Frontal cortex (tissue), 4 donors: ENCODE measurements around the gene MARCHF4. TPM values are rescaled to one million over a fixed set of nuclear protein-coding genes. Genes with fewer than 3 reads are reported as not detected.
"Not testable (repeated sequence)": the region's sequence is repeated elsewhere in the genome, so short reads cannot be mapped to it uniquely, and the experiment has no call there.

ENCODE experiments used
- DNase-seq, 2 donors: peaks; one replicate each; pipeline ENCODE4 v3.0.0; 2012; ENCODE audit warnings: low spot score in 2 of 2
- FAIRE-seq: peaks from 2 replicates; lab custom pipeline; 2012; peaks lifted over from hg19 to GRCh38; lab: Jason Lieb, UNC
- total RNA-seq: library from RNA; depleted of rRNA; stranded (reverse); fragments of >200 nt; gene quantifications from one replicate; pipeline ENCODE4 v1.2.3, GENCODE V29; 2014
- donor health status: control.
- donor health status: control.
- donor health status: control.

Gene MARCHF4
- total RNA-seq, 1 donor from 2014 or later = 8.2 TPM

DNA sequence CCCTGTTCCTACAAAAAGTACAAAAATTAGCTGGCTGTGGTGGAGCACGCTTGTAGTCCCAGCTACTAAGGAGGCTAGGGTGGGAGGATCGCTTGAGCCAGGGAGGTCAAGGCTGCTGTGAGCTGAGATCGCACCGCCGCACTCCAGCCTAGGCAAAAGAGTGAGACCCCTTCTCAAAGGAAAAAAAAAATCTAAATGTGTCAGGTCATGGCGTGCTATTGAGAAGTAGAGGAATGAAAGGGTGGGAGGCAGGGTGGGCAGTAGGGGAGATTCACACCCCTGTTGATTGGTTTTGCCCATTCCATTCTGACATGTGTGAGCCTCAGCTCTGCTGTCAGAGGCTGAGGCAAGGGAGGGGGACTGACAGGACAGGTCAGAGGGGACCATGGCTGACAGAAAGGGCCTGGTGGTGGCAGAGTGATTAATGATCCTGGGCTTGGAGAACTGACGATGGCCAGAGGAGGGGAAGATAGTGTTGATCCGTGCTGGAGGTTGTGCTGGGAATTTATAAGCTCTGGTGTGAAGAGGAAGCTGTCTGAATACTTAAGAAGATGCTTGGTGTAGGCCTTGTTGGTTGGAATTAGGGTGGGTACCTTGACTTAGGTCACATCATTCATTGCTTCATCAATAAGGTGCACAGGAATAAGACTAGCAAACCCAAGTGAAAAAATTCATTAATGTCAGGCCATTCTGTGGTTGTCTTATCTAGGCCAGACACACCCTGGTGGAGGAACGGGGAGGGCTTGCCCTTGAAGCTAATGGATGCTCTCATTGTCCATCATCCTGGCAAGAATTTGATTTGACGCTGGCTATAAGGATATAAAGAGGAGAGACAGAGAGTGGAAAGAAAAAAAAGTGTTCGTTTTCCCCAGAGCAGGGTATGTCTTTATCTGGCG is 20.9 kb upstream of the MARCHF4 start:
- DNase-seq (no peak), FAIRE-seq (no peak)

DNA sequence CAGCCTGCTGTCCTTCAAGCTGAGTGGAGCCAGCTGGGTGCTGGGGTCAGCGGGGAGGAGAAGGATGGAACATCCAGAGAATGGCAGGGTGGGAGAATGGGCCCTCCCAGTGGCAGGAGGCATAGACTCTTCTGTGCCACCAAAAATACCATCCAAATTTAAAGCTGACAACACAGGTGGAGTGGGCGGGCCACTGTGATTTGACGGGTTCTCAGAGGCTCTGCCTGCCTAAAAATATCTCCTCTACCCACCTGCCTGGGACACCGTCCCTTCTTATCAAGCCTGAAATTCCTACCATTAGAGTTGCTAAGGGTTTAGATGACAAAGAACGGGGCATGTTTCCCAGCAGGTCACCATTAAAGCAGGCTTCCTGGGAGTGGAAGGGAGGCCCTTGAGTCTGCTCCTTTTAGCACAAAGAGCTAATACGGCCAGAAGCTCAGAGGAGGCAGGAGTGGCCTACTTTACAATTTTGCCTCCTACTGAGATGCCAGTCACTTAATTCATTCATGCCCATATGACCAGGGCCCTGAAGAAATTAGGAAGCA is 19.8 kb upstream of the MARCHF4 start:
- DNase-seq (no peak), FAIRE-seq (no peak)

DNA sequence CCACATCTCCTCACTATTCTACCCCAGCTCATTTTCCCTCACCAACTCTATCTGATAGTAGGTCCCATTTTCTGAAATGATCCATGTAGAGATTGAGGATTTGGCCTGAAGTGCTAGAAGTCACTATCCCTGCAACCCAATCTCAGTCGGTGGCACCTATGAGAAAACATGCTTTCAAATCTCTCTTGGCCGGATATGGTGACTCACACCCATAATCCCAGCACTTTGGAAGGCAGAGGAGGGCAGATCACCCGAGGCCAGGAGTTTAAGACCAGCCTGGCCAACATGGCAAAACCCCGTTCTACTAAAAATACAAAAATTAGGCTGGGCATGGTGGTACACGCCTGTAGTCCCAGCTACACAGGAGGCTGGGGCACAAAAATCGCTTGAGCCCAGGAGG is 19.1 kb upstream of the MARCHF4 start:
- no peak for DNase-seq
- no peak for FAIRE-seq

- DNase-seq (no peak), FAIRE-seq (no peak)
Measured at GRCh38 chr2:216389570-216389969, 17.3 kb upstream of the MARCHF4 start.

GRCh38 chr2:216388046-216388884 is 16.0 kb upstream of the MARCHF4 start:
- FAIRE-seq = no peak

DNA sequence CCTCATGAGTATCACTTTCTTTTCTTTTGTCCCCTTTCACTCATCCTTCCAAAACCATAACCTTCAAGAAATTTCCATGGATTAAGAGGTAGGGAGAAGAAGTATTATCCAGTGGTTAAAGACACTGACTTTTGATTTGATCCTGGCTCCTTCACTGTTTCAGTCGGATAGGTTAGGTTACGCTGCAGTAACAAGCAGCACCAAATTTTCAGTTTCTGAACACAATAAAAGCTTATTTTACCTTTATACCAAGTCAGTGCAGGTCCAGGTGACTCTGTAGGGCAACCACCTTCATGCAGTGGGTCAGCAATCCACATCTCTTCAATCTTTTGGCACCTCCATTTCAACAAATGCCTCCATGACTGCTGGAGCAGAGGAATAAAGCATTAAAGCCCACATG is 15.0 kb upstream of the MARCHF4 start:
- FAIRE-seq (no peak), DNase-seq (no peak)

More at GRCh38 chr2:216388046-216388884, 16.0 kb upstream of the MARCHF4 start:
- DNase-seq = no peak

DNA sequence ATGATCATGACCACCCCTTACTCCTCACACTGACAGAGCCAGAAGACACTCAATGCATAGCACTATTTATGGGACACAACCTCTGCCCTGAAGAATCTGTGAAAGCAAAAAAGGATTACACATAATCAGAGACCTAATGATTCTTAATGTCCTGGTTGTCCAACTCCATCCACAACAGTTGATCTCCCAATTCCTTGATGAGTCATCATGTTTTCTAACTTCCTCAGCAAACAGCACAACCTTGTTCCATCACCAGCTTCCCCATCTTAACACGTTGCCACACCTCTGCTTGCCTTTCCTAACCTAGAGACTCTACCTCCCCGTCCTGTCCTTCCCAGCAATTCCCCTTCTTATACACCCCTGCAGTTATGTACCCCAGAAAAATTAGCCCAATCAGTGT is 13.2 kb upstream of the MARCHF4 start:
- DNase-seq = no peak
- no peak for FAIRE-seq

DNA sequence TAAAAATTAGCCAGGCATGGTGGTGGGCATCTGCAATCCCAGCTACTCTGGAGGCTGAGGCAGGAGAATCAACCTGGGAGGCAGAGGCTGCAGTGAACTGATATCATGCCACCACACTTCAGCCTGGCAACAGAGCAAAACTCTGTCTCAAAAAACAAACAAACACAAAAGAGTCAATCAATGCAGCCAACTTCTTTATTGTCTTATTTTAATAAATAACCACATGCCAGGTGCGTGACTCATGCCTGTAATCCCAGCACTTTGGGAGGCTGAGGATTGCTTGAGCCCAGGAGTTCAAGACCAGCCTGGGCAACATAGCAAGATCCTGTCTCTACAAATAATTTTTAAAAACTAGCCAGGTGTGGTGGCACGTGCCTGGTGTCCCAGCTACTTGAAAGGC is 12.1 kb upstream of the MARCHF4 start:
- FAIRE-seq, DNase-seq: not testable (repeated sequence)

GRCh38 chr2:216379977-216380376 is 7.7 kb upstream of the MARCHF4 start:
- no peak for DNase-seq

DNA sequence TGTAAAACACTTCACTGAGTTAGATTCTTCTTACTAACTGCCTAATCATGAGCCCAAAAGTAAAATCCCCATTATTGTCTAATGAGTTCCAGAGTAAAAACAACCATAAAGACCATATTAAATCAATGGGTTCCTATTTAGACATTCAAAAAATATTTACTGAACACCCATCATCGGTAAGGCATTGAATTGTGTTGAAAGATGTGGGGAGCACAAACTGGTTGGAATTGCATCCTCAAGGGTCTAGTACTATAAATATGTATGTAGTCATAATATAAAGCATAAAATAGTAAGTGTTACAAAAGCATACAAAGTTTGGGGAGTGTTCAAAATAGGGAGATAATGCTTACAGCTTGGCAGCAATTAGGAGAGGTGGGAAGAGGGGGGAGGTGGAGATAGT is 3.0 kb upstream of the MARCHF4 start:
- FAIRE-seq = no peak

More at GRCh38 chr2:216379977-216380376, 7.7 kb upstream of the MARCHF4 start:
- FAIRE-seq = no peak

DNA sequence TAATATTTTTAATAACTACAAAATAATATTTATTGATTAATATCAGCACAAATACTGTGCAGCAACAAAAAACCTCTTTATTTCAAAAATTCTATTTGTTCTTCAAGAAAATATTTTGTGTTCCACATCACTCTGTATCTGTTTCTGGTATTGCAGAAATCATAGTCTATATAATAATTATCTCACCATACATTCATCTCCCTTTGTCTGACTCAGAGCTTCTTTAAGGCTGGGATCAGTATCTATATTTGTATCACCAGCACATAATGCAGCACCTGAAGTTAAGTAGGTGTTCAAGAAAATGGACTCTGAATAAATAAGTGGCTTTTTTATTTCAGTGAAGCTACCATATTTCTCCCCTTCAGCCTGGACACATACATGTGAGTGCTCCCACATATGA is 1.6 kb upstream of the MARCHF4 start:
- no peak for FAIRE-seq

More for the DNA sequence above, 3.0 kb upstream of the MARCHF4 start:
- DNase-seq = no peak

DNA sequence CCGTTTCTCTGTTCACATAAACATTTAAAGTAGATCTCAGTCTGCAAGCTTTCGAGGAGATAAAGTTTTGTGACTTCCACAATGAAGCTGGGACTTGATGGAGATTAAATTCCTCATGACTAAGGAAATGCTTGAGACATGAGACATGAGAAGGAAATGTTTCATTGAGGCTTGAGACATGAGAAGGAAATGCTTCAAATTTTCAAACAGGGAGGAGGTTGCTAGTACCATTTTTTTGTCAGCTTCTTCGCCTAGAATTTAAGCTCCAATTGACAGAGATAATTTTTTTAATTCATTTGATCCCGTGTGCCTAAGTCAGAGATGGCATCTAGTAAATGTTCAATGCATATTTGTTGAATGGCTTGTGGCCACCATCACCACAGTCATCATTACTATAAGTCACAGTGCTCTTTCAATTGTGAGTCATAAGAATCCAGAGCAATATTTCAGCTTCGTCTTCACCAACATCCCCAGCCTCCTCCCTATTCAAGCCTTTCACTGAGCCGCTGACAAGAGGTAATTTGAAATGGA is 543 bp upstream of the MARCHF4 start:
- no peak for DNase-seq
- no peak for FAIRE-seq

More for the DNA sequence above, 1.6 kb upstream of the MARCHF4 start:
- no peak for DNase-seq

- no peak for FAIRE-seq
- peak in 1 of 2 donors; percentile 26 for DNase-seq
Measured at GRCh38 chr2:216370961-216371712, 1.1 kb downstream of the MARCHF4 start.

DNA sequence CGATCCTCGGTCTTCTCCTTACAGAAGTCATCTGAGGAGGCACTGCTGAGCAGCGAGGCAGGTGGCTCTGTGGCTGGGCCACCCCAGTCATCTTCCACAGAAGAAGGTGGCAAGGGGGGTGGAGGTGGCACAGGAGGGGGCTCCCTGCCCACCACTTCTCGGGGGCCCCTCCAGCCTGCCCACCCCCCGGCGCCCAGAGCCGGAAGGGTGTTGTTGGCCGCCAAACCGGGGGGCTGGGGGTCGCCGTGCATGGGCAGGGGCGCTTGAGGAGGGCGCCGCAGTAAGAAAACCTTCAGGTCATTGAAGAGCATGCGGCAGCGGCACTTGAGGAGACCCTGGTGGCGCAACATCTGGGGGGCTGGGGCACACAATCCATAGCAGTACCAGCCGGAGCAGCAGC is 2.5 kb downstream of the MARCHF4 start:
- DNase-seq (no peak), FAIRE-seq (no peak)

DNA sequence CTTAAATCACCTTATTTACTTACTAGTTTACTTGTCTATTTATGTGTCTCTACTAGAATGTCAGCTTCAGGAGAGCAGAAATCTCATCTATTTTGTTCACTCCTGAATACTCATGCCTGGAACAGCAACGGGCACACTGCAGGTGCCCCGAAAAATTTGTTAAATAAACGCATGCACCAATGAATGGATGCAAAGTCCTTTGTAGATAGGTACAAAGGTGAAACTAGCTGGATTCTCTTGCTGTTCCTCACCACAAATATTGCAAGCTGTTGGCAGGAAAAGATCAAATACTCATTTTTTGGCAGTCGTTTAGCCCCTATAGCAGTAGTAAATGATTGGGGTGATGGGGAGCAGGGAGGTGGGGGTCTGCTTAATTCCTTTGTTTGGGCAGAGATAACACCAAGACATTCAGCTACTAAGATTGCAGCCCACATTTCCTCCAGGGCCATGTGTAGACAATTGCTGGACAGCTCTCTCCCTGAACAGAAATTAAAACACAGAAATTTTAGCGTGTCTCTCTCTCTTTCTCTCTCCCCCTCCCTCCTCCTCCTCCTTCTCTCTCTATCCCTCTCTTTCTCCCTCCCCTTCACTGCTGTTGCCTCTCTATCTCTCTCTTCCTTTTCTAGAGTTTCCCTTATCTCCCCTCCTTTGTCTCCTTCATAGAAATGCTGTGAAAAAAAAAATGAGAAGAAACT is 5.4 kb downstream of the MARCHF4 start:
- FAIRE-seq (no peak), DNase-seq (no peak)

DNA sequence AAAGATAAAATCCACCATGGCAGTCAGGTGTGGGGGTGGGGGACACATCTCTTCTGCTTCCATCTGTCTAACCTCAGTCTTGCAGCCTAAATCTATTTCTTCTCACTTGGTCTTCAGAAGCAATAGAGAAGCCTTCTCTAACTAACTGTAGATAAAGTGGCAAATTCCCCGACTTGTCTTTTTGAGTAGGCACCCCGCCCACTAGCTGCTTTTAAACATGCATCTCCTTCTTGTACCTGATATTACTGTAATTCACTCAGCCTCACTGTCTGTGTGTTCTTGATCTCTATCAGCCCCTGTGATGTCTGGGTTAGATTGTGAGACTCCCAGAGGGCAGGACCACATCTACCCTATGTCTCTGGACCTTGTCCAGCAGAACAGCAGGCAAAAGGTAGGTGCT is 6.8 kb downstream of the MARCHF4 start:
- DNase-seq (no peak), FAIRE-seq (no peak)

GRCh38 chr2:216363221-216363620 is 9.1 kb downstream of the MARCHF4 start:
- no peak for FAIRE-seq
- DNase-seq = no peak

GRCh38 chr2:216362730-216363129 is 9.6 kb downstream of the MARCHF4 start:
- DNase-seq (no peak), FAIRE-seq (no peak)

- DNase-seq = no peak
Measured at GRCh38 chr2:216355711-216356110, 16.6 kb downstream of the MARCHF4 start.

More at GRCh38 chr2:216355711-216356110, 16.6 kb downstream of the MARCHF4 start:
- no peak for FAIRE-seq
